ENCODE results near the gene COG5. TPM values are rescaled to one million over a fixed set of nuclear protein-coding genes. Genes with fewer than 3 reads are reported as not detected.
"Not testable (repeated sequence)": the region's sequence is repeated elsewhere in the genome, so short reads cannot be mapped to it uniquely, and the experiment has no call there.

Gene COG5
- total and polyA plus RNA-seq, 3 donors from 2014 or later, result 27.1 to 76.1 (median 70.6) TPM

DNA sequence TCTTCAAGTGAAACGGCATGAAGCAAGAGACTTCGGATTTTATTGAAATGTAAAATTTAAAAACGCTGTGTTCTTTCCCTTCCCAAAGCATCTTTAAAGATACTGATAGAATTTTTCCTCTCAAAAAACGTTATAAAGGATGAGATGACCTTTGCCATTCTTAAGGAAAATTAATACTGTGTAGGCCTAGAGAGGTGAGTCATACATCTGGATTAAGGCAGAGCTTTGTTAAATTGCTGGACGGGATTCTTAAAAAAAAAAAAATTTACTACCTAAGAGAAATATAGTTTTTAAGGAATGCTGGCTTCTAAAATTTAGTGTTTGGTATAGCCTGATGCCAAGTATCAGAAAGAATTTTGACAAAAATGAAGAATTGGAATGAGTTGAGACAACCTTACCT is 401.2 kb downstream of the COG5 start:
- 75 to 77% methylated on average over 5 of the region's 5 CpGs for WGBS, 2 donors
- Histone ChIP-seq H3K9me3 (no peaks in the 10 kb centered on the region), H3K27me3 (no peaks in the 10 kb centered on the region), H3K36me3 (ENCODE audit: low read depth, missing control alignments) (no peaks in the 10 kb centered on the region), H3K4me3 (no peak overlapping the region), H3K27ac (no peak overlapping the region), H3K4me1 (no peaks in the 10 kb centered on the region)
- DNase-seq, result no peak
- intact Hi-C loops (cut with DNase I; ENCODE audit: low total_unique reads), result no loop called here
- TF ChIP-seq POLR2A (IDR thresholded peaks at IDR 0.05), result no peak
- TF ChIP-seq, protein P1, sequence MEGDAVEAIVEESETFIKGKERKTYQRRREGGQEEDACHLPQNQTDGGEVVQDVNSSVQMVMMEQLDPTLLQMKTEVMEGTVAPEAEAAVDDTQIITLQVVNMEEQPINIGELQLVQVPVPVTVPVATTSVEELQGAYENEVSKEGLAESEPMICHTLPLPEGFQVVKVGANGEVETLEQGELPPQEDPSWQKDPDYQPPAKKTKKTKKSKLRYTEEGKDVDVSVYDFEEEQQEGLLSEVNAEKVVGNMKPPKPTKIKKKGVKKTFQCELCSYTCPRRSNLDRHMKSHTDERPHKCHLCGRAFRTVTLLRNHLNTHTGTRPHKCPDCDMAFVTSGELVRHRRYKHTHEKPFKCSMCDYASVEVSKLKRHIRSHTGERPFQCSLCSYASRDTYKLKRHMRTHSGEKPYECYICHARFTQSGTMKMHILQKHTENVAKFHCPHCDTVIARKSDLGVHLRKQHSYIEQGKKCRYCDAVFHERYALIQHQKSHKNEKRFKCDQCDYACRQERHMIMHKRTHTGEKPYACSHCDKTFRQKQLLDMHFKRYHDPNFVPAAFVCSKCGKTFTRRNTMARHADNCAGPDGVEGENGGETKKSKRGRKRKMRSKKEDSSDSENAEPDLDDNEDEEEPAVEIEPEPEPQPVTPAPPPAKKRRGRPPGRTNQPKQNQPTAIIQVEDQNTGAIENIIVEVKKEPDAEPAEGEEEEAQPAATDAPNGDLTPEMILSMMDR (IDR thresholded peaks at IDR 0.05), result no peak

DNA sequence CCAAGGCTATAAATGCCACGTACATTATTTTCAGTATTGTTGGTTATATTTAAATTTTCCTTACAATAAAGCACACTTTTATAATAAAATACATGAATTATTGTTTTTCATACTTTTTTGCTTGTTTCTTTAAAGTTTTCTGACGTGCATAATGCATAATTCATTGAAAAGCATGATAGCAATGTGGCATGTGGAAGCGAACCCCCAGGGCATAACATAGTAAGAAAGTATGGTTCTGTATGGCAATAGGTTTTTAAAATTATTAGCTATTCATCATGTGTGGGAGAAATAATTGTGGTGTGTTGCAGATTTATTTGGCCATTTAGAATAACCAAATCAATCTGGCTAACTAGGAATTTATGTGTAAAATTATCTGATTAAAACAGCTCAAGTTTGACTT is 402.3 kb downstream of the COG5 start:
- no peak overlapping the region for H3K27ac ChIP-seq
- H3K27me3 ChIP-seq, result no peaks in the 10 kb centered on the region
- no peaks in the 10 kb centered on the region for H3K36me3 ChIP-seq (ENCODE audit: low read depth, missing control alignments)
- no peaks in the 10 kb centered on the region for H3K4me1 ChIP-seq
- DNase-seq, result no peak
- H3K4me3 ChIP-seq, result no peak overlapping the region
- intact Hi-C loops (cut with DNase I; ENCODE audit: low total_unique reads), result no loop called here
- 87 to 92% methylated on average over 3 of the region's 3 CpGs for WGBS, 2 donors
- no peaks in the 10 kb centered on the region for H3K9me3 ChIP-seq
- TF ChIP-seq, protein P1 (IDR thresholded peaks at IDR 0.05), result no peak
- no peak for TF ChIP-seq POLR2A (IDR thresholded peaks at IDR 0.05)

DNA sequence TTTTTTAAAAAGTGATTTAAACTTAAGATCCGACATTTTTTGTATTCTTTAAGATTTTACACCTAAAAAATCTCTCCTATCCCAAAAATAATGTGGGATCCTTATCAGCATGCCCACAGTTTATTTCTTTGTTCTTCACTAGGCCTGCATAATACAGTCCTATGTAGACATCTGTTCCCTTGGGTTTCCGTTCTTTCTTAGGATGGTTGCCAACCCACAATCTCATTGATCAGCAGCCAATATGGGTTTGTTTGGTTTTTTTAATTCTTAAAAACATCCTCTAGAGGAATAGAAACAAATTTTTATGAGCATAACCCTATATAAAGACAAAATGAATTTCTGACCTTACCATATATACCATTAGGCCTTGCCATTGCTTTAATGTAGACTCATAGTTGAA is 403.3 kb downstream of the COG5 start:
- Histone ChIP-seq H3K27me3 (no peaks in the 10 kb centered on the region), H3K4me3 (no peak overlapping the region), H3K36me3 (ENCODE audit: low read depth, missing control alignments) (no peaks in the 10 kb centered on the region), H3K4me1 (no peaks in the 10 kb centered on the region), H3K9me3 (no peaks in the 10 kb centered on the region), H3K27ac (no peak overlapping the region)
- DNase-seq, result no peak
- 63 to 88% methylated on average over 2 of the region's 2 CpGs for WGBS, 2 donors
- intact Hi-C loops (cut with DNase I; ENCODE audit: low total_unique reads), result no loop called here
- no peak for TF ChIP-seq POLR2A (IDR thresholded peaks at IDR 0.05)
- TF ChIP-seq, protein P1 (IDR thresholded peaks at IDR 0.05), result no peak

DNA sequence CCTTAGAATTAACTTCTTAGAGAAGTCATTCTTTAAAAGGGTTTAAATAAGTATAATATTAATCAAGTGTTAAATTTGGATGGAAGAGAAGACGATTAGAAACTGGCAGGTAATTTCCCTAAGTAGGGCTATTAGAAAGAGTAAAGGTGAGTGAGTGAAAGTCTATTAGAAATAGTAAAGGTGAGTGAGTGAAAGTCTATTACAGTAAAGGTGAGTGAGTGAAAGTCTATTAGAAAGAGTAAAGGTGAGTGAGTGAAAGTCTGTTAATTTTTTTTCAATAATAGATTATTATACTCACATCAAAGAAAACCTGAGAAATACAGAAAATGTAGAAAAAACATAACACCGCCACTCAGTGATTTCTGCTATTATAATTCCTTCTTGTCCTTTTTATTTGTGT is 405.7 kb downstream of the COG5 start:
- no peaks in the 10 kb centered on the region for H3K9me3 ChIP-seq
- H3K27ac ChIP-seq, result no peak overlapping the region
- no peaks in the 10 kb centered on the region for H3K36me3 ChIP-seq (ENCODE audit: low read depth, missing control alignments)
- intact Hi-C loops (cut with DNase I; ENCODE audit: low total_unique reads), result no loop called here
- no peak overlapping the region for H3K4me3 ChIP-seq
- TF ChIP-seq POLR2A (IDR thresholded peaks at IDR 0.05), result no peak
- TF ChIP-seq, protein P1 (IDR thresholded peaks at IDR 0.05), result no peak
- no peak for DNase-seq
- H3K27me3 ChIP-seq, result no peaks in the 10 kb centered on the region
- 81 to 93% methylated on average over 2 of the region's 2 CpGs for WGBS, 2 donors
- H3K4me1 ChIP-seq, result no peaks in the 10 kb centered on the region

DNA sequence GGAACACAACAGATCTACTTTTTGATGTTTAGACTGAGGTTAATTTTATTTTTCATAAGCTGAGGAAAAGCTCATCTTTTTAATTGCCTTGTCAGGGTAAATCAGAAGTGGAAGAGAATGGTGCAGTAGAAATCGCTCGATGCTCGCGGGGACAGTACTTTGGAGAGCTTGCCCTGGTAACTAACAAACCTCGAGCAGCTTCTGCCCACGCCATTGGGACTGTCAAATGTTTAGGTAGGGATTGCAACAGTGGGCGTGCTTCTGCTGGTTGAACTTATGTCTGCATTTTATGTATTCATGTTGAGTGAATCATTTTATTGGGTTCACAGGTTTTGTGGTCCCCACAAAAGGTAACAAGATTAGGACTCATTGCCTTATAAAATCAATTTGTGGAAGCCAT is 406.6 kb downstream of the COG5 start:
- no peaks in the 10 kb centered on the region for H3K36me3 ChIP-seq (ENCODE audit: low read depth, missing control alignments)
- H3K27ac ChIP-seq, result no peak overlapping the region
- no peak for DNase-seq
- TF ChIP-seq POLR2A (IDR thresholded peaks at IDR 0.05), result no peak
- TF ChIP-seq, protein P1 (IDR thresholded peaks at IDR 0.05), result no peak
- WGBS, 2 donors, result 92 to 98% methylated on average over 7 of the region's 7 CpGs
- intact Hi-C loops (cut with DNase I; ENCODE audit: low total_unique reads), result no loop called here
- H3K4me1 ChIP-seq, result no peaks in the 10 kb centered on the region
- H3K27me3 ChIP-seq, result no peaks in the 10 kb centered on the region
- H3K9me3 ChIP-seq, result no peaks in the 10 kb centered on the region
- H3K4me3 ChIP-seq, result no peak overlapping the region

DNA sequence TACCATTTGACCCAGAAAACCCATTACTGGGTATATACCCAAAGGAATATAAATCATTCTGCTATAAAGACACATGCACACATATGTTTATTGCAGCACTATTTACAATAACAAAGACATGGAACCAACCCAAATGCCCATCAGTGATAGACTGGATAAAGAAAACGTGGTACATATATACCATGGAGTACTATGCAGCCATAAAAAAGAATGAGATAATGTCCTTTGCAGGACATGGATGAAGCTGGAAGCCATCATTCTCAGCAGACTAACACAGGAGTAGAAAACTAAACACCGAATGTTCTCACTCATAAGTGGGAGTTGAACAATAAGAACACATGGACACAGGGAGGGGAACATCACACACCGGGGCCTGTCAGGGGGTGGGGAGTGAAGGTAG is 408.0 kb downstream of the COG5 start:
- H3K4me1 ChIP-seq; H3K27ac ChIP-seq; H3K36me3 ChIP-seq (ENCODE audit: low read depth, missing control alignments); intact Hi-C loops (cut with DNase I; ENCODE audit: low total_unique reads); H3K9me3 ChIP-seq; DNase-seq; H3K4me3 ChIP-seq; H3K27me3 ChIP-seq: not testable (repeated sequence)
- 85 to 89% methylated on average over 3 of the region's 3 CpGs for WGBS, 2 donors
